ENCODE results near the gene PRR12.

The PRR12 gene

DNA sequence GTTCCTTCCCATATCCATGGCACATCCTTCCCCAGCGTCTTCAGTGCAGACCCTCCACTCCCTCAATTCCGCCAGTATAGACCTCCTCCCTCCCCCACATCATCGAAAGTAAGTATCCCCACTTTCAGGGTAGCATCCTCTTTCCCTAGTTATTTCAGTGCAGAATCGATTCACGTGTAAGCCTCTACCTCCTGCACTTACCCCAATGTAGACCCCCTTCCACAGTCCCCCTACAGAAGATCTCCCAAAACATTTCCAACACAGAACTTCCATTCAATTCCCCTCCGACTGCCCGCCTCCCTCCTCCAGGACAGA is 74.0 kb downstream of the PRR12 start:
- Histone ChIP-seq H2AK5ac (ENCODE audit: low read length) (peak overlapping the region; percentile 99), H3K56ac (ENCODE audit: low read length) (peak overlapping the region; percentile 99), H3K27ac (ENCODE audit: low read depth, low read length) (peak overlapping the region; percentile 55), H2BK120ac (ENCODE audit: low read depth, low read length) (no peak overlapping the region), H3K4me2 (ENCODE audit: low read length) (peak overlapping the region; percentile 100), H4K5ac (ENCODE audit: low read length) (no peak overlapping the region), H2BK5ac (ENCODE audit: low read length) (peak overlapping the region; percentile 78), H3K4ac (ENCODE audit: low read depth, low read length) (no peak overlapping the region), H2BK15ac (replicated peaks; ENCODE audit: low read depth) (no peak overlapping the region), H4K8ac (ENCODE audit: low read depth, low read length) (no peak overlapping the region), H3K36me3 (ENCODE audit: control insufficient read depth, insufficient read depth, low read length) (peaks cover 6% of the 10 kb centered on the region), H3K27me3 (ENCODE audit: insufficient read depth, low read length, poor library complexity) (no peaks in the 10 kb centered on the region), H3K4me3 (ENCODE audit: low read length) (peak overlapping the region; percentile 99), H3K79me2 (ENCODE audit: control insufficient read depth, insufficient read depth, low read length) (peaks cover 19% of the 10 kb centered on the region), H3K79me1 (ENCODE audit: low read length) (peaks cover 20% of the 10 kb centered on the region), H3K4me1 (ENCODE audit: control insufficient read depth, low read depth, low read length) (peaks cover 2% of the 10 kb centered on the region), H3K18ac (ENCODE audit: low read length) (no peak overlapping the region), H3K9ac (ENCODE audit: low read length) (peak overlapping the region; percentile 99), H3K23ac (ENCODE audit: low read length) (peak overlapping the region; percentile 94)
- peak; percentile 32 for DNase-seq
- WGBS (ENCODE audit: extremely low coverage, insufficient coverage, low lambda C conversion rate) = no CpG with 5 or more reads among the region's 7 CpGs

DNA sequence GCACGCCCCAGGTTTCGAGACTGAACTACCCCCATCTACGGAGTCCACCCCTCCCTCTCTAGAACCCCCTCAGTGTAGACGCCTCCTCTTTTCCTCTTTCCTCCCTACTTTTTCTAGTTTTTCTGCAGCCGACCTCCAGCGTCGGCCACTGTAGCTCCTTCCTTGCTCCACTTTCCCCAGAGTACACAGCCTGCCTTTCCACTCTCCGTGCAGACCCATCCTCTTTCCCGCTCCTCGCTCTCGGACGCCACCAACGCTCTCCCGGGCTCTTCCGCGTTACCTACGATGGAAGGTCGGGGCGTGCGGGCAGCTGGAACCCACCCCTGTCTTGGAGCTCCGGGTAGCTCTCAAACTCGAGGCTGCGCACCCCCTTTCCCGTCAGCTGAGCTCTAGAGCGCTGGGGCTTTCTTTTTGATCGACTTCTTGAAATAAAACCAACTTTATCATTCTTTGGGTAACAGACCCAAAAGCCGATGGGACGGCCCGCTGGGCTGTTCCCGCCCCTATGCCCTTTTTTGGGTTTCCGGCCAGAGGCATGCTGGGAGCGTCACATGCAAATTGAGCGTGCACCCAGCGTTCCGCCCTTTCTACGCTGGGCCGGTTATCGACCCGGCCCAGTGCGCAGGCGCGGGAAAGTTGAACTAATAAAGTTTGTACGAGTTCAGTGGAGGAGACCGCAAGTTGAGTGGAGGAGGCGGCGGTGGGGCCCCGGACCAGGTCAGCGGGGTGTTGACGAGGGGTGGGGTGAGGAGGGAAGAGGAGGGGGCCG is 74.6 kb downstream of the PRR12 start, which contains the start of the genes BCL2L12 and IRF3:
TSS of gene BCL2L12 (plus strand) at position 583 of the 769 bp plus-strand sequence. CDS start 760 bp downstream, outside the sequence.
TSS of gene IRF3 (minus strand) at position 507 of the 769 bp plus-strand sequence. CDS start 1,019 bp downstream, outside the sequence.
- Histone ChIP-seq H3K4me2 (ENCODE audit: low read length) (peak within 1 kb of the TSS; percentile 100), H2AK5ac (ENCODE audit: low read length) (peak within 1 kb of the TSS; percentile 99), H3K4me1 (ENCODE audit: control insufficient read depth, low read depth, low read length) (peaks cover 2% of the 10 kb centered on the region), H3K27ac (ENCODE audit: low read depth, low read length) (peak within 1 kb of the TSS; percentile 55), H3K18ac (ENCODE audit: low read length) (peak within 1 kb of the TSS; percentile 85), H2BK5ac (ENCODE audit: low read length) (peak within 1 kb of the TSS; percentile 78), H2BK120ac (ENCODE audit: low read depth, low read length) (no peak within 1 kb of the TSS), H3K56ac (ENCODE audit: low read length) (peak within 1 kb of the TSS; percentile 99), H3K27me3 (ENCODE audit: insufficient read depth, low read length, poor library complexity) (no peaks in the 10 kb centered on the region), H3K4ac (ENCODE audit: low read depth, low read length) (peak within 1 kb of the TSS; percentile 77), H3K79me2 (ENCODE audit: control insufficient read depth, insufficient read depth, low read length) (peaks cover 19% of the 10 kb centered on the region), H4K8ac (ENCODE audit: low read depth, low read length) (no peak within 1 kb of the TSS), H4K5ac (ENCODE audit: low read length) (no peak within 1 kb of the TSS), H3K9ac (ENCODE audit: low read length) (peak within 1 kb of the TSS; percentile 99), H3K4me3 (ENCODE audit: low read length) (peak within 1 kb of the TSS; percentile 99), H3K36me3 (ENCODE audit: control insufficient read depth, insufficient read depth, low read length) (peaks cover 6% of the 10 kb centered on the region), H2BK15ac (replicated peaks; ENCODE audit: low read depth) (no peak within 1 kb of the TSS), H3K79me1 (ENCODE audit: low read length) (peaks cover 20% of the 10 kb centered on the region), H3K23ac (ENCODE audit: low read length) (peak within 1 kb of the TSS; percentile 95)
- peak; percentile 97 for DNase-seq
- WGBS (ENCODE audit: extremely low coverage, insufficient coverage, low lambda C conversion rate) = no CpG with 5 or more reads among the region's 50 CpGs

DNA sequence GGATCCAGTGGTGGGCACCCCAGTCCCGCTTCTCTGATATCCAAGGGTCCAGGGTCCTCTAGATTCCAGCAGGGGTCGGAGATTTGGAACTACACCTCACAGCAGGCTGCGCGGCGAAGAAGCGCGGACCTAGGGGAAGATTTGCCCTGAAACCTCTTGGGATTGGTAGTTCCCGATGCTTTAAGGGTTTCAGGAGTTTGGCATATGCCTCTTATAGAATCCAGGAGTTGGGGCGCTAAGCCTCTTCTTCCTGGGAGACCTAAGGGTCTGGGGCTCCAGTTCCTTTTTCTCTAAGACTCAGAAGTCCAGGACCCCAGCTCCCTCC is 75.1 kb downstream of the PRR12 start:
- H3K9ac ChIP-seq (ENCODE audit: low read length) = peak overlapping the region; percentile 68

DNA sequence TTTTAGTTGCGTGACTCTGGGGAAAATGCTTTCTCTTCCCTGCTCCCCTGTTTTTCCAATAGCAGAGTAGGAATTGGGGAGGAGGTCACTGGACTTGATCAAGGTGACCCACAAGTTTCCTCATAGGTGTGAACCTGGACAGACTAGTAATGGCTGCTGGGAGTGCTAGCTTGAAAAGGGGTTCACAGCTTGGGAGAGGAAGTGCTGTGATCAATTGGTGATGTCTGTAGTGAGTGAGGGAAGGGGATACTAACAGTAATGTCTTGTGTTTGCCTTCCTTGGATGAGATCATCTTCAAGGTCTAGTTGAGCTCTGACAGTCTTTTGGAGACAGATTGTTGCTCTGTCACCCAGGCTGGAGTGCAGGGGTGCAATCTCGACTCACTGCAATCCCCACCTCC is 76.5 kb downstream of the PRR12 start:
- DNase-seq = no peak
- H3K23ac ChIP-seq (ENCODE audit: low read length) = no peak overlapping the region
- peaks cover 19% of the 10 kb centered on the region for H3K79me2 ChIP-seq (ENCODE audit: control insufficient read depth, insufficient read depth, low read length)
- no peak overlapping the region for H3K4me3 ChIP-seq (ENCODE audit: low read length)
- no CpG with 5 or more reads among the region's 2 CpGs for WGBS (ENCODE audit: extremely low coverage, insufficient coverage, low lambda C conversion rate)
- no peak overlapping the region for H2BK15ac ChIP-seq (replicated peaks; ENCODE audit: low read depth)
- peak overlapping the region; percentile 68 for H3K9ac ChIP-seq (ENCODE audit: low read length)
- no peak overlapping the region for H2BK120ac ChIP-seq (ENCODE audit: low read depth, low read length)
- H2AK5ac ChIP-seq (ENCODE audit: low read length) = no peak overlapping the region
- H3K18ac ChIP-seq (ENCODE audit: low read length) = no peak overlapping the region
- no peak overlapping the region for H3K56ac ChIP-seq (ENCODE audit: low read length)
- no peak overlapping the region for H3K4ac ChIP-seq (ENCODE audit: low read depth, low read length)
- H3K36me3 ChIP-seq (ENCODE audit: control insufficient read depth, insufficient read depth, low read length) = no peaks in the 10 kb centered on the region
- H3K79me1 ChIP-seq (ENCODE audit: low read length) = peaks cover 20% of the 10 kb centered on the region
- H4K5ac ChIP-seq (ENCODE audit: low read length) = no peak overlapping the region
- no peaks in the 10 kb centered on the region for H3K27me3 ChIP-seq (ENCODE audit: insufficient read depth, low read length, poor library complexity)
- H2BK5ac ChIP-seq (ENCODE audit: low read length) = no peak overlapping the region
- H3K4me1 ChIP-seq (ENCODE audit: control insufficient read depth, low read depth, low read length) = peaks cover 2% of the 10 kb centered on the region
- no peak overlapping the region for H4K8ac ChIP-seq (ENCODE audit: low read depth, low read length)
- H3K27ac ChIP-seq (ENCODE audit: low read depth, low read length) = no peak overlapping the region
- no peak overlapping the region for H3K4me2 ChIP-seq (ENCODE audit: low read length)

More for the DNA sequence above, 75.1 kb downstream of the PRR12 start:
- Histone ChIP-seq H3K27me3 (ENCODE audit: insufficient read depth, low read length, poor library complexity) (no peaks in the 10 kb centered on the region), H3K27ac (ENCODE audit: low read depth, low read length) (no peak overlapping the region), H2BK5ac (ENCODE audit: low read length) (no peak overlapping the region), H3K4me1 (ENCODE audit: control insufficient read depth, low read depth, low read length) (peaks cover 2% of the 10 kb centered on the region), H3K79me1 (ENCODE audit: low read length) (peaks cover 20% of the 10 kb centered on the region), H4K5ac (ENCODE audit: low read length) (no peak overlapping the region), H2AK5ac (ENCODE audit: low read length) (peak overlapping the region; percentile 72), H3K4ac (ENCODE audit: low read depth, low read length) (peak overlapping the region; percentile 77), H3K4me3 (ENCODE audit: low read length) (peak overlapping the region; percentile 45), H2BK120ac (ENCODE audit: low read depth, low read length) (no peak overlapping the region), H3K18ac (ENCODE audit: low read length) (peak overlapping the region; percentile 85), H3K56ac (ENCODE audit: low read length) (peak overlapping the region; percentile 74), H3K4me2 (ENCODE audit: low read length) (peak overlapping the region; percentile 89), H3K36me3 (ENCODE audit: control insufficient read depth, insufficient read depth, low read length) (peaks cover 5% of the 10 kb centered on the region), H2BK15ac (replicated peaks; ENCODE audit: low read depth) (no peak overlapping the region), H4K8ac (ENCODE audit: low read depth, low read length) (no peak overlapping the region), H3K79me2 (ENCODE audit: control insufficient read depth, insufficient read depth, low read length) (peaks cover 19% of the 10 kb centered on the region), H3K23ac (ENCODE audit: low read length) (no peak overlapping the region)
- no peak for DNase-seq
- WGBS (ENCODE audit: extremely low coverage, insufficient coverage, low lambda C conversion rate) = no CpG with 5 or more reads among the region's 9 CpGs

- Histone ChIP-seq H3K4ac (ENCODE audit: low read depth, low read length) (no peak overlapping the region), H2BK15ac (replicated peaks; ENCODE audit: low read depth) (no peak overlapping the region), H3K36me3 (ENCODE audit: control insufficient read depth, insufficient read depth, low read length) (peaks cover 1% of the 10 kb centered on the region), H4K5ac (ENCODE audit: low read length) (no peak overlapping the region), H3K79me1 (ENCODE audit: low read length) (peaks cover 17% of the 10 kb centered on the region), H3K4me2 (ENCODE audit: low read length) (no peak overlapping the region), H3K4me3 (ENCODE audit: low read length) (no peak overlapping the region), H3K9ac (ENCODE audit: low read length) (no peak overlapping the region), H3K56ac (ENCODE audit: low read length) (no peak overlapping the region), H3K27me3 (ENCODE audit: insufficient read depth, low read length, poor library complexity) (no peaks in the 10 kb centered on the region), H3K27ac (ENCODE audit: low read depth, low read length) (no peak overlapping the region), H3K23ac (ENCODE audit: low read length) (no peak overlapping the region), H3K4me1 (ENCODE audit: control insufficient read depth, low read depth, low read length) (peaks cover 2% of the 10 kb centered on the region), H2BK120ac (ENCODE audit: low read depth, low read length) (no peak overlapping the region), H2BK5ac (ENCODE audit: low read length) (no peak overlapping the region), H4K8ac (ENCODE audit: low read depth, low read length) (no peak overlapping the region), H3K79me2 (ENCODE audit: control insufficient read depth, insufficient read depth, low read length) (peaks cover 19% of the 10 kb centered on the region), H3K18ac (ENCODE audit: low read length) (no peak overlapping the region), H2AK5ac (ENCODE audit: low read length) (no peak overlapping the region)
- WGBS (ENCODE audit: extremely low coverage, insufficient coverage, low lambda C conversion rate) = no CpG with 5 or more reads among the region's 3 CpGs
- no peak for DNase-seq
Measured at GRCh38 chr19:49669516-49669915, 78.5 kb downstream of the PRR12 start.
